Measurements from ENCODE around the gene BST1. TPM values are rescaled to one million over a fixed set of nuclear protein-coding genes. Genes with fewer than 3 reads are reported as not detected.

BST1 gene
- total and polyA plus RNA-seq, 2 donors (not counting 1 experiment from before 2014, with no cell fraction given): 15.7 to 48.8 TPM

GRCh38 chr4:15735536-15735935, 32.7 kb downstream of the BST1 start:
- no peaks in the 10 kb centered on the region for H3K4me1 ChIP-seq (ENCODE audit: control insufficient read depth, extremely low read depth, insufficient read depth, low read length)
- no peak overlapping the region for H3K27ac ChIP-seq (ENCODE audit: insufficient read depth, low read length)
- TF ChIP-seq CTCF (conservative IDR thresholded peaks at IDR 0.05 in 1 of 2, IDR thresholded peaks at IDR 0.05 in 1 of 2; ENCODE audit: low read depth in 1 of 2, low read length in 2 of 2): no peak
- TF ChIP-seq EZH2 (IDR thresholded peaks at IDR 0.05; ENCODE audit: low read length, missing control alignments): no peak
- H2AFZ ChIP-seq (ENCODE audit: low read length): no peak overlapping the region
- DNase-seq (ENCODE audit: low read depth in 2 of 2): no peak
- H3K9ac ChIP-seq (ENCODE audit: insufficient read depth, low read length): no peak overlapping the region
- H3K79me2 ChIP-seq (ENCODE audit: control insufficient read depth, insufficient read depth, low read length): no peaks in the 10 kb centered on the region
- H3K9me3 ChIP-seq (ENCODE audit: control insufficient read depth, insufficient read depth, low read depth, low read length): no peaks in the 10 kb centered on the region
- H3K36me3 ChIP-seq (ENCODE audit: control insufficient read depth, insufficient read depth, low read length): no peaks in the 10 kb centered on the region
- H3K4me2 ChIP-seq (ENCODE audit: extremely low read depth, insufficient read depth, low read length): no peak overlapping the region
- no peaks in the 10 kb centered on the region for H4K20me1 ChIP-seq (ENCODE audit: control insufficient read depth, extremely low read depth, insufficient read depth, low read length)
- H3K27me3 ChIP-seq (ENCODE audit: control insufficient read depth, insufficient read depth, low read length): no peaks in the 10 kb centered on the region
- no peak overlapping the region for H3K4me3 ChIP-seq (replicated peaks in 1 of 4; ENCODE audit: control extremely low read depth in 1 of 4, insufficient read depth in 1 of 4, low read depth in 3 of 4, low read length in 4 of 4)

- H3K79me2 ChIP-seq (ENCODE audit: control insufficient read depth, insufficient read depth, low read length): no peaks in the 10 kb centered on the region
- H2AFZ ChIP-seq (ENCODE audit: low read length): no peak overlapping the region
- DNase-seq (ENCODE audit: low read depth in 2 of 2): no peak
- H3K4me2 ChIP-seq (ENCODE audit: extremely low read depth, insufficient read depth, low read length): no peak overlapping the region
- H3K4me1 ChIP-seq (ENCODE audit: control insufficient read depth, extremely low read depth, insufficient read depth, low read length): no peaks in the 10 kb centered on the region
- TF ChIP-seq CTCF (conservative IDR thresholded peaks at IDR 0.05 in 1 of 2, IDR thresholded peaks at IDR 0.05 in 1 of 2; ENCODE audit: low read depth in 1 of 2, low read length in 2 of 2): no peak
- TF ChIP-seq EZH2 (IDR thresholded peaks at IDR 0.05; ENCODE audit: low read length, missing control alignments): no peak
- no peaks in the 10 kb centered on the region for H4K20me1 ChIP-seq (ENCODE audit: control insufficient read depth, extremely low read depth, insufficient read depth, low read length)
- no peak overlapping the region for H3K4me3 ChIP-seq (replicated peaks in 1 of 4; ENCODE audit: control extremely low read depth in 1 of 4, insufficient read depth in 1 of 4, low read depth in 3 of 4, low read length in 4 of 4)
- H3K27me3 ChIP-seq (ENCODE audit: control insufficient read depth, insufficient read depth, low read length): no peaks in the 10 kb centered on the region
- H3K27ac ChIP-seq (ENCODE audit: insufficient read depth, low read length): no peak overlapping the region
- H3K9ac ChIP-seq (ENCODE audit: insufficient read depth, low read length): no peak overlapping the region
- H3K36me3 ChIP-seq (ENCODE audit: control insufficient read depth, insufficient read depth, low read length): no peaks in the 10 kb centered on the region
- H3K9me3 ChIP-seq (ENCODE audit: control insufficient read depth, insufficient read depth, low read depth, low read length): no peaks in the 10 kb centered on the region
Observed at GRCh38 chr4:15736514-15737050, 33.7 kb downstream of the BST1 start.

GRCh38 chr4:15737255-15737654, 34.4 kb downstream of the BST1 start:
- Histone ChIP-seq H2AFZ (ENCODE audit: low read length) (no peak overlapping the region), H3K27ac (ENCODE audit: insufficient read depth, low read length) (no peak overlapping the region), H3K27me3 (ENCODE audit: control insufficient read depth, insufficient read depth, low read length) (no peaks in the 10 kb centered on the region), H3K36me3 (ENCODE audit: control insufficient read depth, insufficient read depth, low read length) (no peaks in the 10 kb centered on the region), H3K9me3 (ENCODE audit: control insufficient read depth, insufficient read depth, low read depth, low read length) (no peaks in the 10 kb centered on the region), H3K4me2 (ENCODE audit: extremely low read depth, insufficient read depth, low read length) (no peak overlapping the region), H3K4me3 (replicated peaks in 1 of 4; ENCODE audit: control extremely low read depth in 1 of 4, insufficient read depth in 1 of 4, low read depth in 3 of 4, low read length in 4 of 4) (no peak overlapping the region), H4K20me1 (ENCODE audit: control insufficient read depth, extremely low read depth, insufficient read depth, low read length) (no peaks in the 10 kb centered on the region), H3K4me1 (ENCODE audit: control insufficient read depth, extremely low read depth, insufficient read depth, low read length) (no peaks in the 10 kb centered on the region), H3K79me2 (ENCODE audit: control insufficient read depth, insufficient read depth, low read length) (no peaks in the 10 kb centered on the region), H3K9ac (ENCODE audit: insufficient read depth, low read length) (no peak overlapping the region)
- DNase-seq (ENCODE audit: low read depth in 2 of 2): no peak
- no peak for TF ChIP-seq EZH2 (IDR thresholded peaks at IDR 0.05; ENCODE audit: low read length, missing control alignments)
- no peak for TF ChIP-seq CTCF (conservative IDR thresholded peaks at IDR 0.05 in 1 of 2, IDR thresholded peaks at IDR 0.05 in 1 of 2; ENCODE audit: low read depth in 1 of 2, low read length in 2 of 2)
